ENCODE measurements around the gene FAM24B. TPM values are rescaled to one million over a fixed set of nuclear protein-coding genes. Genes with fewer than 3 reads are reported as not detected.

Gene FAM24B
- total RNA-seq, 1 donor from 2014 or later = 2.6 TPM

DNA sequence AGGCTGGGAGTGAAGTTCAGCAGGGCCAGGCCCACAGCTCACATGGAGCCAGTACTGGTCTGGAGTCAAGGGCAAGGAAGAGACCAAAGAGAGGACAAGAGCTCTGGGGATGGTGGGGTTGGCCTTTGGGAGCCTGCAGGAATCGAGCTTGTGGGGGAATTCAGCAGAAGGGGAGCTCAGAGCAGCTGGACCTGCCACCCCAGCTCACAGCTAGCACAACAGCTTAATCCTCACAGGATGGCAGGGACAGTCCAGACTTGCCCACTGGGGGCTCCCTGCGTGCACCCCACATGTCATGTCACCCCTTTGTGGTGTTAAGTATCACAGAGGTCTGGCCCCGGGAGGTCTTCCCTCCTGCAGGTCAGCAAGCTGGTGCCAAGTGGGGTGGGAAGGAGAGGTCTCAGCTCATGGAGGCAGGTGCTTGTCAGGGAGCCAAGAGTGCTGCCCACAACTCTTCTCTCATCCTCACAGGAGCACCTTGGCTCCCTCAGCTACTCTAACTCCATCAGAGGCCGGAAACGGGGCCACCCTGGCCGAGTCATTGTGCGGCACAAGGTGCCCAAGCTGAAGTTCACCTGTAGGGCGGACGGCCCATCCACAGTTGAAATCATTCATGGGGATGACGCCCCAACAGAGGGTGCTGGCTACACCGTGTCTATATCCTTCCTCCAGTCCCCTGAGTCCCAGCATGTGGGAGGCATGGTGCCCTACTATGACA, 56.2 kb downstream of the FAM24B start:
- Histone ChIP-seq H4K20me1 (ENCODE audit: insufficient read depth, low read length) (no peaks in the 10 kb centered on the region), H3K4me2 (ENCODE audit: low read length) (no peak overlapping the region), H2AFZ (ENCODE audit: low read depth, low read length) (no peak overlapping the region), H3K79me2 (ENCODE audit: insufficient read depth, low read length) (no peaks in the 10 kb centered on the region), H3K9ac (ENCODE audit: low read length) (no peak overlapping the region), H3K27me3 (ENCODE audit: insufficient read depth, low read length) (peaks cover 2% of the 10 kb centered on the region), H3K27ac (ENCODE audit: low read depth, low read length) (no peak overlapping the region), H3K4me1 (ENCODE audit: insufficient read depth, low read length) (no peaks in the 10 kb centered on the region), H3K4me3 (ENCODE audit: insufficient read depth, low read depth, low read length) (no peak overlapping the region), H3K36me3 (ENCODE audit: insufficient read depth, low read length) (no peaks in the 10 kb centered on the region), H3K9me3 (ENCODE audit: insufficient read depth, low read depth, low read length) (no peaks in the 10 kb centered on the region)
- Mint-ChIP-seq H3K27me3 (ENCODE audit: low read depth, unreplicated experiment) (peaks cover 30% of the 10 kb centered on the region), H3K4me3 (ENCODE audit: unreplicated experiment) (no peak overlapping the region), H3K27ac (ENCODE audit: unreplicated experiment) (no peak overlapping the region), H3K36me3 (ENCODE audit: low read depth, unreplicated experiment) (no peaks in the 10 kb centered on the region), H3K4me1 (ENCODE audit: low read depth, unreplicated experiment) (no peaks in the 10 kb centered on the region), H3K9me3 (ENCODE audit: unreplicated experiment) (no peaks in the 10 kb centered on the region)
- DNase-seq (ENCODE audit: low read depth) (no peak), FAIRE-seq (no peak)
- TF ChIP-seq EZH2 (IDR thresholded peaks at IDR 0.05; ENCODE audit: insufficient read depth, low read length) = no peak
- TF ChIP-seq, protein P1, sequence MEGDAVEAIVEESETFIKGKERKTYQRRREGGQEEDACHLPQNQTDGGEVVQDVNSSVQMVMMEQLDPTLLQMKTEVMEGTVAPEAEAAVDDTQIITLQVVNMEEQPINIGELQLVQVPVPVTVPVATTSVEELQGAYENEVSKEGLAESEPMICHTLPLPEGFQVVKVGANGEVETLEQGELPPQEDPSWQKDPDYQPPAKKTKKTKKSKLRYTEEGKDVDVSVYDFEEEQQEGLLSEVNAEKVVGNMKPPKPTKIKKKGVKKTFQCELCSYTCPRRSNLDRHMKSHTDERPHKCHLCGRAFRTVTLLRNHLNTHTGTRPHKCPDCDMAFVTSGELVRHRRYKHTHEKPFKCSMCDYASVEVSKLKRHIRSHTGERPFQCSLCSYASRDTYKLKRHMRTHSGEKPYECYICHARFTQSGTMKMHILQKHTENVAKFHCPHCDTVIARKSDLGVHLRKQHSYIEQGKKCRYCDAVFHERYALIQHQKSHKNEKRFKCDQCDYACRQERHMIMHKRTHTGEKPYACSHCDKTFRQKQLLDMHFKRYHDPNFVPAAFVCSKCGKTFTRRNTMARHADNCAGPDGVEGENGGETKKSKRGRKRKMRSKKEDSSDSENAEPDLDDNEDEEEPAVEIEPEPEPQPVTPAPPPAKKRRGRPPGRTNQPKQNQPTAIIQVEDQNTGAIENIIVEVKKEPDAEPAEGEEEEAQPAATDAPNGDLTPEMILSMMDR (IDR thresholded peaks at IDR 0.05; ENCODE audit: insufficient read depth, low read depth, low read length) = no peak

DNA sequence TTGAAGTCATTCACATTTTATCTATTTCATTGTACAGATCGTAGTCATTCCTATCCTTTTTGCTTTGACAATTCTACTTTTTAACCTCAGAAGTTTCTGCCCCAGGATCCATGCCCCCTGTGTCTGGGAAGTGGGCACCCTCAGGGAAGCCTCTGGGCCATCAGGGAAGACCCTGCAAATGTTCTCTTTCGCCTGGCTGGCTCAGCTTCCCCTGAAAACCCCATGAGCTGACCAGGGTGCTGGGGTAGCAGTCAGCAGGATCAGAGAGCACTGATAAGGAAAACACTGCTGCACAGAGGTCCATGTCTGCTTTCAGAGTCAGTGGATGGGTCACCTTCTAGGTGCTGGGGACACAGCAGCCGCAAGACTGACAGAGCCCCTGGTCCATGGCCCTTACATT, 57.6 kb downstream of the FAM24B start:
- H3K4me3 Mint-ChIP-seq (ENCODE audit: unreplicated experiment) = no peak overlapping the region
- no peaks in the 10 kb centered on the region for H3K9me3 Mint-ChIP-seq (ENCODE audit: unreplicated experiment)
- H3K27ac Mint-ChIP-seq (ENCODE audit: unreplicated experiment) = no peak overlapping the region
- no peaks in the 10 kb centered on the region for H4K20me1 ChIP-seq (ENCODE audit: insufficient read depth, low read length)
- no peaks in the 10 kb centered on the region for H3K79me2 ChIP-seq (ENCODE audit: insufficient read depth, low read length)
- no peaks in the 10 kb centered on the region for H3K4me1 Mint-ChIP-seq (ENCODE audit: low read depth, unreplicated experiment)
- FAIRE-seq = no peak
- no peak overlapping the region for H3K4me2 ChIP-seq (ENCODE audit: low read length)
- H3K27me3 Mint-ChIP-seq (ENCODE audit: low read depth, unreplicated experiment) = peaks cover 28% of the 10 kb centered on the region
- H3K4me3 ChIP-seq (ENCODE audit: insufficient read depth, low read depth, low read length) = no peak overlapping the region
- peaks cover 9% of the 10 kb centered on the region for H3K27me3 ChIP-seq (ENCODE audit: insufficient read depth, low read length)
- H2AFZ ChIP-seq (ENCODE audit: low read depth, low read length) = no peak overlapping the region
- H3K9ac ChIP-seq (ENCODE audit: low read length) = no peak overlapping the region
- DNase-seq (ENCODE audit: low read depth) = no peak
- no peaks in the 10 kb centered on the region for H3K9me3 ChIP-seq (ENCODE audit: insufficient read depth, low read depth, low read length)
- H3K36me3 ChIP-seq (ENCODE audit: insufficient read depth, low read length) = no peaks in the 10 kb centered on the region
- no peak overlapping the region for H3K27ac ChIP-seq (ENCODE audit: low read depth, low read length)
- no peaks in the 10 kb centered on the region for H3K36me3 Mint-ChIP-seq (ENCODE audit: low read depth, unreplicated experiment)
- no peaks in the 10 kb centered on the region for H3K4me1 ChIP-seq (ENCODE audit: insufficient read depth, low read length)
- TF ChIP-seq, protein P1 (IDR thresholded peaks at IDR 0.05; ENCODE audit: insufficient read depth, low read depth, low read length) = no peak
- no peak for TF ChIP-seq EZH2 (IDR thresholded peaks at IDR 0.05; ENCODE audit: insufficient read depth, low read length)

DNA sequence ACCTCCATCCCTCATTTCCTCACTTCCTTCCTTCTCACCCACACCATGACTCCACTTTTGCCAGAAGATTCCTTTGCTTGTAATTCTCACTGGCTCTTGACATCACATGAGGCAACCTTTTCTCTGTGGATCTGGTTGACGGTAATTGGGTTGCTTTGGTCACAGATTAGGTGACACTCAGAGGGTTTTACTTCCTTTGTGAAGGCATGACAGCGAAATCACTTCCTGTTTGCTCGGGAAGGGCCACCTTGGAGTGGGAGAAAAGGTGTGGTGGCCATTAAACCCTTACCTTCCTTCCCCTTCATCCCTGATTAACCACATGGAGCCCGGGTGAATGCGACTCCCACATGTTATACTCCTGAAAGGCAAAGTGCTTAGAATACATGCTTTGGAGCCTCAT, 63.9 kb downstream of the FAM24B start:
- Histone ChIP-seq H2AFZ (ENCODE audit: low read depth, low read length) (no peak overlapping the region), H3K4me1 (ENCODE audit: insufficient read depth, low read length) (no peaks in the 10 kb centered on the region), H3K4me3 (ENCODE audit: insufficient read depth, low read depth, low read length) (no peak overlapping the region), H3K36me3 (ENCODE audit: insufficient read depth, low read length) (no peaks in the 10 kb centered on the region), H3K9ac (ENCODE audit: low read length) (no peak overlapping the region), H3K27me3 (ENCODE audit: insufficient read depth, low read length) (peaks cover 9% of the 10 kb centered on the region), H3K79me2 (ENCODE audit: insufficient read depth, low read length) (no peaks in the 10 kb centered on the region), H3K9me3 (ENCODE audit: insufficient read depth, low read depth, low read length) (no peaks in the 10 kb centered on the region), H3K27ac (ENCODE audit: low read depth, low read length) (no peak overlapping the region), H4K20me1 (ENCODE audit: insufficient read depth, low read length) (no peaks in the 10 kb centered on the region), H3K4me2 (ENCODE audit: low read length) (no peak overlapping the region)
- H3K27me3 Mint-ChIP-seq (ENCODE audit: low read depth, unreplicated experiment) = peaks cover 26% of the 10 kb centered on the region
- FAIRE-seq (no peak), DNase-seq (ENCODE audit: low read depth) (no peak)
- TF ChIP-seq, protein P1 (IDR thresholded peaks at IDR 0.05; ENCODE audit: insufficient read depth, low read depth, low read length) = no peak
- no peak for TF ChIP-seq EZH2 (IDR thresholded peaks at IDR 0.05; ENCODE audit: insufficient read depth, low read length)
- no peak overlapping the region for H3K4me3 Mint-ChIP-seq (ENCODE audit: unreplicated experiment)
- no peaks in the 10 kb centered on the region for H3K9me3 Mint-ChIP-seq (ENCODE audit: unreplicated experiment)
- H3K27ac Mint-ChIP-seq (ENCODE audit: unreplicated experiment) = no peak overlapping the region
- peaks cover 2% of the 10 kb centered on the region for H3K36me3 Mint-ChIP-seq (ENCODE audit: low read depth, unreplicated experiment)
- no peaks in the 10 kb centered on the region for H3K4me1 Mint-ChIP-seq (ENCODE audit: low read depth, unreplicated experiment)
